Right lobe of liver (tissue), 6 donors: ENCODE results near the gene INAFM1. TPM values are rescaled to one million over a fixed set of nuclear protein-coding genes. Genes with fewer than 3 reads are reported as not detected.

Source experiments
- ATAC-seq, 4 donors: fragments of 200-7000 bp; cut with Tn5 transposase; one replicate each; pipeline ENCODE4 v1.9.1; 2020; ENCODE audit warnings: mild to moderate bottlenecking in 4 of 4, moderate library complexity in 4 of 4
- DNase-seq, 3 donors: peaks; one replicate each; pipeline ENCODE4 v3.0.0-alpha.2; 2020
- H3K27ac ChIP-seq, 3 donors: fragments of 200-600 bp; one replicate each; pipeline ENCODE4 v1.8.0; 2022
- H3K27me3 ChIP-seq, 2 donors: fragments of 200-600 bp; one replicate each; pipeline ENCODE4 v1.8.0; 2022
- H3K36me3 ChIP-seq, 4 donors: fragments of 200-600 bp; sonication (generic) in 1 of 4; one replicate each; pipeline versions ENCODE4 v1.5.1 to v1.8.0; 2017 to 2022; ENCODE audit warnings: control low read depth in 1 of 4
- H3K4me1 ChIP-seq, 4 donors: fragments of 200-600 bp; sonication (generic) in 1 of 4; one replicate each; pipeline versions ENCODE4 v1.5.1 to v1.8.0; 2017 to 2022; ENCODE audit warnings: control low read depth in 1 of 4
- H3K4me3 ChIP-seq, 3 donors: fragments of 200-600 bp; one replicate each; pipeline ENCODE4 v1.8.0; 2022
- H3K9me3 ChIP-seq, 4 donors: fragments of 200-600 bp; sonication (generic) in 1 of 4; one replicate each; pipeline versions ENCODE4 v1.5.1 to v1.8.0; 2017 to 2022; ENCODE audit warnings: control low read depth in 1 of 4
- CTCF ChIP-seq, 4 donors: fragments of 200-600 bp in 3 of 4; fragments of 450-650 bp in 1 of 4; IDR thresholded peaks; one replicate each; pipeline versions ENCODE4 v1.5.1 to v1.8.0; 2016 to 2022; ENCODE audit warnings: antibody characterized with exemption in 4 of 4, mild to moderate bottlenecking in 2 of 4
- POLR2A ChIP-seq: fragments of 450-650 bp; IDR thresholded peaks from one replicate; pipeline ENCODE4 v1.6.1; 2017; ENCODE audit warnings: antibody characterized with exemption, mild to moderate bottlenecking
- WGBS: methylation state at CpG from one replicate; pipeline ENCODE4 v1.1.6; 2018; ENCODE audit warnings: low coverage, low lambda C conversion rate; ENCODE audit not compliant: insufficient coverage; ENCODE audit errors: missing lambda C conversion rate; 5-methylcytosine and 5-hydroxymethylcytosine counted together
- intact Hi-C, 2 donors: fragments of 100-400 bp; cut with DNase I; formaldehyde crosslinking; loops; one replicate each; pipeline versions ENCODE4 v1.11.2 to v1.14.1; 2022
- total RNA-seq, 6 experiments: library from RNA; depleted of rRNA in 2 of 6; stranded (reverse); fragments of >200 nt in 2 of 6; fragmentation: NEBNext Ultra II Directional in 3 of 6; extraction: Animal tissue kit (Norgen Biotek cat#: 25700) in 3 of 6; gene quantifications; one replicate each; pipeline versions ENCODE4 v1.1.0 to v1.2.4, GENCODE V29; 2016 to 2023
- donor health status: DM: no; HTN: yes; CAD: no.
- donor health status: DM: no; HTN: no; CAD: no.
- donor health status: DM: no; HTN: no; CAD: no.
- donor health status: DM: no; HTN: yes; CAD: no.
- donor health status: DM: no; HTN: yes; CAD: no.

INAFM1 gene
- total RNA-seq, 6 experiments from 2014 or later = 2.2 to 5.8 (median 4.4) TPM

- no peak for ATAC-seq
- H3K4me3 ChIP-seq = no peak overlapping the region
- DNase-seq = no peak
- H3K36me3 ChIP-seq = peaks cover 0 to 53% (median 17%) of the 10 kb centered on the region in 4 donors
- peaks cover 0 to 13% (median 0%) of the 10 kb centered on the region in 4 donors for H3K4me1 ChIP-seq
- intact Hi-C loops = no loop called here
- WGBS = 91% methylated on average over 6 of the region's 6 CpGs
- no peaks in the 10 kb centered on the region for H3K9me3 ChIP-seq
- no peak overlapping the region for H3K27ac ChIP-seq
- no peak for TF ChIP-seq CTCF (IDR thresholded peaks at IDR 0.05)
- TF ChIP-seq POLR2A = no peak
- no peaks in the 10 kb centered on the region for H3K27me3 ChIP-seq
Measured at GRCh38 chr19:47268028-47268427, 6.7 kb upstream of the INAFM1 start.

- no peak for TF ChIP-seq CTCF (IDR thresholded peaks at IDR 0.05)
- no peak for TF ChIP-seq POLR2A
- WGBS = 80% methylated on average over 3 of the region's 7 CpGs
- ATAC-seq = no peak
- no peak overlapping the region for H3K4me3 ChIP-seq
- peak in 1 of 3 donors; percentile 11 for DNase-seq
- H3K9me3 ChIP-seq = no peaks in the 10 kb centered on the region
- H3K4me1 ChIP-seq = peaks cover 0 to 17% (median 0%) of the 10 kb centered on the region in 4 donors
- intact Hi-C loops = no loop called here
- peaks cover 0 to 46% (median 15%) of the 10 kb centered on the region in 4 donors for H3K36me3 ChIP-seq
- no peaks in the 10 kb centered on the region for H3K27me3 ChIP-seq
- H3K27ac ChIP-seq = no peak overlapping the region
Measured at GRCh38 chr19:47269596-47269995, 5.1 kb upstream of the INAFM1 start.

- Histone ChIP-seq H3K27ac (no peak overlapping the region), H3K4me3 (no peak overlapping the region), H3K36me3 (peaks cover 0 to 38% (median 9%) of the 10 kb centered on the region in 4 donors), H3K9me3 (no peaks in the 10 kb centered on the region), H3K4me1 (peaks cover 0 to 24% (median 1%) of the 10 kb centered on the region in 4 donors), H3K27me3 (no peaks in the 10 kb centered on the region)
- no peak for TF ChIP-seq POLR2A
- no peak for TF ChIP-seq CTCF (IDR thresholded peaks at IDR 0.05)
- WGBS = 83% methylated on average over 1 of the region's 10 CpGs
- no peak for ATAC-seq
- DNase-seq = no peak
- intact Hi-C loops = no loop called here
Measured at GRCh38 chr19:47270408-47270807, 4.3 kb upstream of the INAFM1 start.

GRCh38 chr19:47271949-47272348, 2.7 kb upstream of the INAFM1 start:
- 71% methylated on average over 4 of the region's 6 CpGs for WGBS
- H3K9me3 ChIP-seq = no peaks in the 10 kb centered on the region
- no peak for ATAC-seq
- H3K27me3 ChIP-seq = no peaks in the 10 kb centered on the region
- TF ChIP-seq CTCF (IDR thresholded peaks at IDR 0.05) (no peak), POLR2A (no peak)
- H3K4me3 ChIP-seq = no peak overlapping the region
- DNase-seq = no peak
- peaks cover 0 to 28% (median 2%) of the 10 kb centered on the region in 4 donors for H3K4me1 ChIP-seq
- intact Hi-C loops = no loop called here
- peaks cover 0 to 24% (median 5%) of the 10 kb centered on the region in 4 donors for H3K36me3 ChIP-seq
- no peak overlapping the region for H3K27ac ChIP-seq
